Stimulated activated CD8-positive, alpha-beta memory T cell treated with anti-CD3 and anti-CD28 coated beads, Interleukin-4, amount 100 ng/mL, for 24 hours (primary cell): ENCODE data around the gene KCTD4.
"Not testable (repeated sequence)": the region's sequence is repeated elsewhere in the genome, so short reads cannot be mapped to it uniquely, and the experiment has no call there.

Source experiments
- DNase-seq: peaks from one replicate; pipeline ENCODE4 v3.0.0-alpha.2; 2020; ENCODE audit warnings: low read depth

The KCTD4 gene

DNA sequence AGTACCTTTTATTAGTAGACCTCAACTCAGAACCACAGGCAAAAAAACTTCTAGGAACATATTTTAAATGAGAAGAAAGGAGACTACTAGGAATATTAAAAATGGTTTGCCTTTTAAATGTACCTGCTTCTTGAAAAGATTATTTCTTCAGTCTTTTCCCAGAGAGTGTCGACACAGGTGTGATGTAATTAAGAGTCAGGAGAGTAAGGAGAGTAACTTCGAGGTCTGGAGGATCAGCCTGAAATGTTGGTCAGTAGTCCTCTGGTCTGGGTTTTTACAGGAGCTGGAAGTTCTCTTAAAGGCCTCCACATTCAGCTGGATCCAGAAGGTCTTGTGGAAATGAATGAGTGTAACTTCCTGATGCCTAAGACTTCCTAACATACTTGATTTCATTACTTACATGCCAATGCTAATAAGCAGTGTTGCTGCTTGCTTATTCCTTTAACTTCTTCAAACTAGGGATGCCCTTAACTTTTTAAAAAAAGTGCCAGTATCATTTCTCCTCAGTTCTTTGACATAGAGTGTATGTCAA is at the start of gene KCTD4:
TSS of gene KCTD4 (minus strand) at position 345 of the 532 bp plus-strand sequence. CDS start 6,478 bp downstream, outside the sequence.
- no peak for DNase-seq

DNA sequence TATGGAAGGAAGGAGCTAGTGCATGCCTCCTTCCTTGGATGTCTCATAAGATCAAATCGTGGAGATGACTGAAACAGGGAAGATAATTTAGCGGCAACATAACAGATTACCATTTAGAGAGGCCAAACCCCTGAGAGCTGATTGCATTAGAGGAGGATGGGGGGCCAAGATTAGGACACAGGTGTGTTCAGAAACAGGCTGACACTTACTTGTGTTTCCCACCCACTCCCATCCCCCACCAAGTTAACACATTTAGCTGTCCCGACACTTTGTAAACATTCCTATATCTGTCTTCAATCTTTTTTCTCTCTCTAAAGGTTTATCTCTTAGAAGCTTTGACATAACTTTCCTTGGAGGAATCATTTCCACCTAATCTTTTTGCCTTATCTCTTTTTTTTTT is 48.8 kb upstream of the KCTD4 start:
- DNase-seq: no peak

DNA sequence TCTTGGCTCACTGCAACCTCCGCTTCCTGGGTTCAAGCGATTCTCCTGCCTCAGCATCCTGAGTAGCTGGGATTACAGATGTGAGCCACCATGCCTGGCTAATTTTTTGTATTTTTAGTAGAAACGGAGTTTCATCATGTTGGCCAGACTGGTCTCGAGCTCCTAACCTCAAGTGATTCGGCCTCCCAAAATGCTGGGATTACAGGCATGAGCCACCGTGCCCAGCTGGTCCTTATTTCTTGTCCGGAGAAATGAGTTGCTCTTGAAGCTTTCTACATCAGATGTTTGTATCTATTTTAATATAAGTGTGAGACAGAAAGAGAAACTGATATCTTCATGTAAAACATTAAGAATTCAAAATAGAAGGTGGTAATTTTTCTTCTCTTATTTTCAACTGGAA is 43.9 kb upstream of the KCTD4 start:
- DNase-seq: not testable (repeated sequence)

DNA sequence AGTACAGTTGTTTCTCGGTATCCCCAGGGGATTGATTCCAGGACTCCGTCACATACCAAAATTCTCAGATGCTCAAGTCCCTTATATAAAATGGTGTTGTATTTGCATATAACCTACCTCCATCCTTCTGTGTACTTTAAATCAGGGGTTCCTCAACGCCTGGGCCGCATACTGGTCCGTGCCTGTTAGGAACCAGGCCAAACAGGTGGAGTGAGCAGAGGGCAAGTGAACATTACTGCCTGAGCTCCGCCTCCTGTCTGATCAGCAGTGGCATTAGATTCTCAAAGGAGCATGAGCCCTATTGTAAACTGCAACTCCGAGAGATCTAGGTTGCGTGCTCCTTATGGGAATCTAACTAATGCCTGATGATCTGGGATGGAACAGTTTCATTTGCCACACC is 42.2 kb upstream of the KCTD4 start:
- no peak for DNase-seq

DNA sequence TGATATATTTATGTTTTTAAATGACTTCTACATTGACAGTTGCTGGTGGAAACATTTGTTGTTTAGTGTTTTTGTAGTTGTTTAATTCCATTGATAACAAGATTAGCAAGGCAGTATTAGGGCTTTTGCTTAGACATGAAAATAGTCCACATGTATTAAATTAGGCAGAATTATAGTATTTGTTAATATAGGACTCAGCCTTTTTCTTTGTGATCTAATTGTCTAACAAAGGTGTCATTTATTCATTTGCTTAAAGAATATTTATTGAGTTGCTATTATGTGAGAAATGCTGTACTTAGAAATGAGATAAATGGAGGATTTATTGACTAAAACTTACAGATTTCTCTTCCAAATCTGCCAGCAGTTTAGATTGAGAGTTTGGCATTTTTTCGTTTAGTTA is 41.7 kb upstream of the KCTD4 start:
- no peak for DNase-seq

DNA sequence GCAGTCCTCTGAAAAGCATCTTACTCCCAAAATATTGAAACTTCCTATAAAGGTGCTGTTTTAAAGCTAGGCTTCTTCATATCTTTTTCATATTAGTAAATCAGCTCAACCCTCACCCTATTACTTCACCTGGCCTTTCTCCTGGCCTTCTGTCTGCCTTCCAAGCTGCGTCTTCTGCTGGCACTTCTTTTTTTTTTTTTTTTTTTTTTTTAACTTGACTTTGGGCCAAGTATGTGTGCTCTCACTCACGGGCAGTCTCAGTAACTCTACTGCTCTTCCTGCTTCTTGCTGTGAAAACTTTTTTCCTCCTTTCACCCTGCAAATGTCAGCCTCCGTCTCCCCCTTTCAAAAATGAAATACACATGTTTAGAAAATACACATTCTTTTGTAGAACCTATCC is 41.2 kb upstream of the KCTD4 start:
- DNase-seq: no peak

DNA sequence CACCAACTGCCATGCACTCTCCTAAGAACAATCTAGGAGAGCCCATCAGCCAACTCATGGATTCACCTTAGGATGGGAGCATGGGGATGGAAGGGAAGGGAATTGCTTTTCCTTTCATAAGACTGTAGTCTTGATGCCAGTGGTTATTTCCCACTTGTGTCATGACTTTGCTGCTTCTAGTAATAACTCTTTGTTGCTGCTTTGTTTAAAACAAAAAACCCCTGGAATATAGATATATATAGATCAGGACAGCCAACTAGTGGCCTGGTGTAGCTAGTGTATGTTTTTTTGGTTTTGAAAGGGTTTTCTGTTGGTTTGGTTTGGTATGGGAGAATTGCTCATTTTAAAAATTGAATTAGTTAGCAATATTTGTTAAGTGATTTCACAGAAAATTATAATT is 39.3 kb upstream of the KCTD4 start:
- no peak for DNase-seq

DNA sequence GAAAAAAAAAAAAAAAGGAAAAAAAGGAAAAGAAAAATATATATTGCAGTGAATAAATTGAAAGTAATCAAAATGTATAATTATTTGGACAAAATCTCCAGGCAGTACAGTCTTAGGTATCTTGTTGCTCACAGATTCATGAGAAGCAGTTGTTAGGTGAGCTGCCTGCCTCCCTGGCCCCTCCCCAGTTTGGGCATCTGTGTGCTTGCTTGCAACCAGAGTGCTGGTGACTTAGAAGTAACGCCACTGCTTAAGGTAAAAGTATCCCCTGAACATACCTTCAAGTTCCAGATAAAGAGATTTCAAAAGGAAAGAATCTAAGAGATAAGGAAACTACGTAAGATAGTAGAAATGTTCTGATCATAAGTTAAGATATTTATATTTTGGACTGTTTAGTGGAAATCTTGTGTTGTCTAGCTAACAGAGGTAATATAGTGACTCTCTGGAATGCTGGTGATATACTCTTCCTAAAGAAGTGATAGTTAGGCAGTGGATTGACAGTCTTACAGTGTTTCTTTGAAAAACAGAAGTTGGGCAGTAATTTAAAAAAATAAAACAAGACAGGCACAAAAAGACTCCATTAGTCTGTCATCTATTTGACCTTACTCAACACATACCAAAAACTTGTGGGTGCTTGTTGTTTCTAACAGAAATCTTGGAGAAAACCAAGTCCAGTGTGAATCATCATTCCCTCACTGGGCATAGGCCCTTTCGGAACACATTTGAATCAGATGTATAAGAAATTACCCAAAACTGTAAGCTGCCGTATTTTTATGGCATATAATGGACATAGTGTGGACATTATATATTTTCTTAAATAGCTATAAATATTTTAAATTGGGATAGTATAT is 38.3 kb upstream of the KCTD4 start:
- DNase-seq: no peak

DNA sequence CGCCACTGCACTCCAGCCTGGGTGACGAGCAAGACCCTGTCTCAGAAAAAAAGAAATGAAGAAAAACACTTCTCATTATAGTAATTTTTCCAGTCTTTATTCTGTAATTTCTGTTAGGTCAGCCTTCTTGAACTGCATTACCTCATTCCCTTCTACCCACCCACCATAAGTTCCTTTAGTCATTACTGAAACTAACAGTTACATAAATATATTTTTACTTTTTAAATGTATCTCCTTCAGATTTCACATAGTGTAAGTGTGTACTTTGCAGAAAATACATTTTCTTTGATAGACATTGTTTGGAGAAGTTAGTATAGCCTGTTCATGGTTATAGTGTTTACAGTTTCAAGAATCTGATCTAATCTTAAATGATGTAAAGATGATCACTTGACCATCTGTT is 31.7 kb upstream of the KCTD4 start:
- DNase-seq: no peak

DNA sequence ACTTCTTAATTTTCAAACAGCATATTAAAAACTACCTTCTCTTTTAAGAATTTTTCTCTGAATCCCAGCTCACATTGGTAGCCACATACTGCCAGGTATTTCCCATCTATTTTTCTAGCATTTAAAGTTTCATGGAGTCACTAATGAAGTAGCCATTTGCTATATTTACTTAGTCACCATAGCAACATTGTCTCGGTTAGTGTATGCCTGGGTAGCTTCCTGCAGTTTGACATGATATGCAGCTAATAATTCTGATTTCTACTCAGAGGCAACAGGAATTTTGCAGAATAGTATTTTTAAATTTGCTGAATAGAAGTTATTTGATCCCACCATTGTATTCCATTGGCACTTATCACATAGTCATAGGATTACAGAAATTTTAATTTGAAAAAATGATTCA is 30.9 kb upstream of the KCTD4 start:
- no peak for DNase-seq

DNA sequence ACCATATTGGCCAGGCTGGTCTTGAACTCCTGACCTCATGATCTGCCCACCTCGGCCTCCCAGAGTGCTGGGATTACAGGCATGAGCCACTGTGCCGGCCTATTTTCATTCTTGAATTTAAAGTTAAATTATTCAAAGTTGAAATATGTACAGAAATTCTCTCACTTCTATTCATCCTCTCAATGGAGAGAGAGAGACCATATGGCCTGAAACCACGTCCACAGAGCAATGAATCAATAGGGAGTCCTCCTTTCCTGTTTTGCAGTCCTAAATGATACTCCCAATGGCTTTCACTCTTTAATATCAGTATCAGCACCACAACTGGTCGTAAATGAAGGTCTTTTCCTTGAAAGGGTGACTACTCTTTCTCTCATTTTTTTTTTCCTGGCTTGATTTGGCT is 30.5 kb upstream of the KCTD4 start:
- no peak for DNase-seq

DNA sequence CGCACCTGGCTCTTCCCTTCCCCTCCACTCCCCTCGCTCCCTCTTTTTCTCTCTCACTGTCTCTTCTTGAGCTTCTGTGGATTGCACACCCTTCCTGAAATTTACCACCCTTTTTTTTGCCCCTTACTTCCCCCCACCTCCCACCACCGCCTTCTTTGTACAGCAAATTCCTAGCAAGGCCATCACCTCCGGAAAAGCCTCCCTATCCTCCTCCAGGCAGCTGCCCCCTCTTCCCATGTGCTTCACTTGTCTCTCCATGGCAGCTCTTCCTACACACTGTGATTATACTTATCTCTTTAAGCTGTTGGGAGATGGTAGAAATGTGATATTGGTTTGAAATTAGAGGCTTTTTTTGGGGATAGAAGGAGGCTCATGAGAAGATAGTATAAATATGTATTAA is 28.3 kb upstream of the KCTD4 start:
- no peak for DNase-seq

DNA sequence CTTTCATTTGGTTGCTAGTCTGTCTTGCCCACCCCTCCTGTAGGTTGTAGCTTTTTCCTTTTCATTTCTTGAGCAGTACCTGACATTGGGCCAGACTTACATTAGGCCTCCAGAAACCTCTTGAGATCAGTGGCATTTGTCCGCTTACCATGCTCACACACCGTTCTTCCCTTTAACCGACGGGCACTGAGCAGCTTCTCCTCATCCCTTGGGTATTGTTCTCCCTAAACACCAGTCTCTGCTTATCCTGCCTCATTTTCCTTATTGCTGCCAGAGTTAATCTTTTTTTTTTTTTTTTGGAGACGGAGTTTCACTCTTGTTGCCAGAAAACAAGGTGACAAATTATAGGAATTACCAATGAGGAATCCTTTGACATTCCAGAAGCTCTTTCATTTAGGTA is 27.2 kb upstream of the KCTD4 start:
- no peak for DNase-seq

DNA sequence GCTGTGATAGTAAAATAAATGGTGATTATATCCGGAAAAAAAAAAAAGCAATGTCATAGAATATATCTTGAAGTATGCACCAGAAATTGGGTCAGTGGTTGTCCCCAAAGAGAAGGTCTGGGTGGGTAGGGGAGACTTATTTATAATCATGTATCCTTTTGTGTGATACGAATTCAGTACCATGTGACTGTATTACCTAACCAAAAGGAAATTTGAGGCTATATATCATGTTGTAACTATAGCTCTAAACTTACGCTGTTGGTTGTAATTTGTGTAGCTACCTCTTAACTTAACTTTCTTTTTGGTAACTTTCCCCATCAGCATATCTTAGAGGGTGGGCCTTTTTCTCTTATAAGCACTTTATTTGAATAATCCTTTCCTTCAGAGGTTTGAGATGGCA is 25.2 kb upstream of the KCTD4 start:
- DNase-seq: no peak

DNA sequence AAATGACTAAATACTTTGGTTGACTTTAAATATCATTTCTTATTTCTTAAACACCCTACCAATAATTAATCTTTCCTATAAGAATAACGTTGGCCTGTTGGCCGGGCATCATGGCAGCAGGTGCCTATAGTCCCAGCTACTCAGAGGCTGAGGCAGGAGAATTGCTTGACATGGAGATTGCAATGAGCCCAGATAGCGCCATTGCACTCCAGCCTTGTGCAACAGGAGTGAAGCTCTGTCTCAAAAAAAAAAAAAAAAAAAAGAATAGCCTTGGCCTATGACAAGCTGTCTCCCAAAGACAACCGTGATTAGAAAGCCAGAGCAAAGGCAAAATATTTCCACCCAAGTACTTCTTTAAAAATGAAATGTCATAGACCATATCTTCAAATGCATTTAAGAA is 24.5 kb upstream of the KCTD4 start:
- no peak for DNase-seq

DNA sequence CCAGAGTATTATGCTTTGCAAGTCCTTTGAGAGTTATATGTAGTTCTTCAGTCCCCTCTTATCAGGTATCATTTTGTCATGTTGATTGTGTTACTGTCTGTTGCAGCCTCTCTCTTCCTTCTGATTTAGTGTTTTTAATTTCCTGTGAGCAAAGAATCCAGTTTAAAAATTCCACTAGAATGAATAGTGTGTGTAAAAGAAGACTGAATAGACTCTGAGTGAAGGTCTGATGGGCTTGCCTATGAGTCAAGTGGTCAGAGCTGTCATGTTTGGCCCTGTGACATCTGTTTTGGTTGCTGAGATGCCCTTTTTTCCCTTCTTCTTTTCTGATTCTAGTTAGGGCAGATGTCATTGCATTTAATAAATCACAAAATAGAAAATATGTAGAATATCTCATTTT is 23.3 kb upstream of the KCTD4 start:
- DNase-seq: no peak

DNA sequence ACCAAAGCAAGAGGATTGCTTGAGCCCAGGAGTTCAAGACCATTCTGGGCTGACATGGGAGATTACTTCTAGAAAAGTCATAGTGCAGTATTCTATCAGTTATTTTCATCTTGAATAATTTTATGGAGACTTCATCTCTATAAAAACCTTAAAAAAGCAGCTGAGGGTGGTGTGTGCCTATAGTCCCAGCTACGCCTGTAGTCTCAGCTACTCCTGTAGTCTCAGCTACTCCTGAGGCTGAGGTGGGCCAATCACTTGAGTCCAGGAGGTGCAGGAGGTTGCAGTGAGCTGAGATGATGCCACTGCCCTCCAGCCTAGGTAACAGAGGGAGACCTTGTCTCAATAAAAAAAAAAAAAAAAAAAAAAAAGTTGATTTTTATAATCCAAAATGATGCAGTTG is 22.1 kb upstream of the KCTD4 start:
- DNase-seq: no peak

DNA sequence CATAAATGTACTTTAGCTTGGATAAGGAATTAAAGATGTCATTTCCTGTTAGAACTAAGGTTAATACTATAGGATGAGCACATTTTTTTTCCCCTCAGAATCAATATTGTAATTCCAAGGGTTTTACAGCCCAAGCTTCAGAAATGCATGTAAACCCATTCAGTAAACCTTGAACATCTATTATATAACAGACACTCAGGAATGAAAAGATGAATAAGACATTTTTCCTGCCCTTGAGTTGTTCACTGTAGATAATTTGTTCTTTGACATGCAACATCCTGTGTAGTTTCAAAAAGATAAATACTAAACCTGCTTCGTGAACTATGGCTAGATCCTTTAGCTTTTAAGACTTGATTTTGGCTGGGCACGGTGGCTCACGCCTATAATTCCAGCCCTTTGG is 21.7 kb upstream of the KCTD4 start:
- DNase-seq: no peak

DNA sequence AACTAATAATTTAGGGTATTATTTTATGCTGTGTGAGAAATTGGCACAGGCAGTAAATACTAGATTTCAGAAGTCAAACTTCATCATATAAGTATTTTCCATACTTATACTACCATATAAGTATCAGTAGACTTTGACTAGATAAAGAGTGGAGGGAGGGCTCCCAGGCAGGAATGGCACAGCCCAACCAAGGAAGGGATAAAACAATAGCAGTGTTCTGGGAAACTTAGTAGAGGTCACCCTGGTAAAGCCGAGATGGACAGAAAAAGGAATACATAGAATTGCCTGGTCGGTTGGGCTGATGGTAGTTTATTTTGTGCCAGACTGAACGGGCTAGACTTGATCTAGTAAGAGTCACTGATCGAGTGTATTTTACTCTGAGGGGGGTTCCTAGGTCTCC is 19.6 kb upstream of the KCTD4 start:
- no peak for DNase-seq

DNA sequence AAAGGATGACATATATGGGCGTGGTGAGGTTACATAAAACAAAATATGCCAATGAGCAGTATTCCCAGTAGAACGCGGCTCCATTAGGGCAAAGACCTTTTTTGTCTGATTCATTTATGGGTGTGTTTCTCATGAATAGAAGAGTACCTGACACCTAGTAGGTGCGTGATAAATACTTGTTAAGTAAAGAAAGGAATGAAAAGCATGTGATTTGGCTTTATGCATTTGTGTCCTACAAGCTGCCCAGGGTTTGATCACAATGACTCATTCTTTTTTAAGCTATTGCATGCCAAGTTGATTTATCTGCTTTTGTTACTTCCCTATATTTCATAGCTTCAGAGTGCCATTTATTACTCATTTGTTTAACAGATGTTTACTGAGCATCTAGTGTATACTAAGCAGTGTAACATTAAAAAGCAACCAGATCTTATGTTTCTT is 19.1 kb upstream of the KCTD4 start:
- no peak for DNase-seq

DNA sequence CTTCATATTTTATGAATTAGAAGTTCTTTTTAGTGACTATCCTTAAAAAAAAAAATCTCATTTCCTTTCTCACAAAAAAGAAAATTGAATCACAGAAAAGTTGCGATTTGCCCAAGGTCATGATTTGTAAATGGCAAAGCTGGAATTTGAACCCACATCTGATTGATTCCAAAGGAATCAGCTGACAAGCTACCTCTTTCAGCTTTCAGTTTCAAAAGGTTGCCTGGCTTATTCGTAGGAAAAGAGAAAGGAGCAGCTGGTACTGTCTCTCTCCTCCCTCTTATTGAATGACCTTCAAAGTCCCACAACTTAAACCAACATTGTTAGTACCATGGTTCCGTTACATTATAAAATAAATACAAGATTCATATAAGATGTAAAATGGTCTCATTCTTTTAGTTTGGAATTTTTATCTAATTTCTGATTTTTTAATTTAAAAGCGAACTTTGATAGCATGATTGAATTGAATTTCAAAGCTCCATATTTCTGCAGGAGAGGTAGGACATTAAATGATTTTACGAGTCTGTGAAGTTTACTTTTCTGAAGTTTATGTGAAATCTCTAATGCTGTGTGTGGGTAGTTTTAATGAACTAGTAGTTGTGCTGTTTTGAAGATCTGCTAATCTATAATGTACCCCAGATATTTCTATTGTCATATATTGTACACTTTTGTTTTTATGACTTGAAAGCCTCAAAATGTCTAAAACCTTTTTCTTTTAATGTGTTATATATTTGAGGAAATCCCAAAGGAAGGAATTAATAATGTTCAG is 18.5 kb upstream of the KCTD4 start:
- DNase-seq: no peak

DNA sequence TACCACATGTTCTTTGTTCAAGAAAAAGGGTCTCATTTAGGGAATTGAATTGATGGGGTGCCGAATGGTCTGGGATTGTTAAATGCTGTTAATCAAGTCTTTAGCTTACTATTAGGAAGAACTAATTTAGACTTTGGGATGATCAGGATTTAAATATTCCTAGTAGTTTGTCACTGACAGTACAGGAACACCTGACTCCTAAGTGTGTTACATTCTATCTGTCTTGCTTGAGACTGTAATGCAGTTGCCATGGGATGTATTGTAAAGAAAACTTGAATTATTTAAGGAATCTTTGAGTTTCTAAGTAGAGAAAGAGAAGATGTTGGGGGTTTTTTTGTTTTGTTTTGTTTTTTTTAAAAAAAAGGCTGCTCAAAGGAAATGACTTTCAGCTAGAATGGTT is 17.8 kb upstream of the KCTD4 start:
- DNase-seq: no peak

DNA sequence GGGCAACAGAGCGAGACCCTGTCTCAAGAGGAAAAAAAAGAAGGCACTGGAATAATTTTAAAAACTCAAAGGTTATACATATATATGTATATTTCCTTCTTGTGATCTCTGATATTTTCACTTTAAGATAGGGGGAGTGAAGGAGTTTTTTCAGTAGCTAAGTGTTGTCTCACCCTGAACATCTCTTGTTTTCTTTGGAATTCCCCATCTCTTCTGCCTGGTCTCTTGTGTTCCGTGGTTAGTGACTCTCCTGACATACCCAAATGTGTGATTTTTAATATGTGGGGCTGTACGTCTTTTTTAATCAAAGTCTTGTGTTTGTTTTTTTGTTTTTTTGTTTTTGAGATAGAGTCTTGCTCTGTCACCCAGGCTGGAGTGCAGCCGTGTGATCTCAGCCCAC is 15.3 kb upstream of the KCTD4 start:
- no peak for DNase-seq
